ENCODE results near the gene PTPN13.

- TF ChIP-seq, protein P1, sequence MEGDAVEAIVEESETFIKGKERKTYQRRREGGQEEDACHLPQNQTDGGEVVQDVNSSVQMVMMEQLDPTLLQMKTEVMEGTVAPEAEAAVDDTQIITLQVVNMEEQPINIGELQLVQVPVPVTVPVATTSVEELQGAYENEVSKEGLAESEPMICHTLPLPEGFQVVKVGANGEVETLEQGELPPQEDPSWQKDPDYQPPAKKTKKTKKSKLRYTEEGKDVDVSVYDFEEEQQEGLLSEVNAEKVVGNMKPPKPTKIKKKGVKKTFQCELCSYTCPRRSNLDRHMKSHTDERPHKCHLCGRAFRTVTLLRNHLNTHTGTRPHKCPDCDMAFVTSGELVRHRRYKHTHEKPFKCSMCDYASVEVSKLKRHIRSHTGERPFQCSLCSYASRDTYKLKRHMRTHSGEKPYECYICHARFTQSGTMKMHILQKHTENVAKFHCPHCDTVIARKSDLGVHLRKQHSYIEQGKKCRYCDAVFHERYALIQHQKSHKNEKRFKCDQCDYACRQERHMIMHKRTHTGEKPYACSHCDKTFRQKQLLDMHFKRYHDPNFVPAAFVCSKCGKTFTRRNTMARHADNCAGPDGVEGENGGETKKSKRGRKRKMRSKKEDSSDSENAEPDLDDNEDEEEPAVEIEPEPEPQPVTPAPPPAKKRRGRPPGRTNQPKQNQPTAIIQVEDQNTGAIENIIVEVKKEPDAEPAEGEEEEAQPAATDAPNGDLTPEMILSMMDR (IDR thresholded peaks at IDR 0.05; ENCODE audit: borderline replicate concordance, extremely low read depth, low read length, poor library complexity, severe bottlenecking) = no peak
- TF ChIP-seq EZH2 (IDR thresholded peaks at IDR 0.05; ENCODE audit: borderline replicate concordance, low read depth, low read length, severe bottlenecking) = no peak
Observed at GRCh38 chr4:86818211-86818610, 224.1 kb downstream of the PTPN13 start.
